ENCODE measurements around the gene ONECUT1. TPM values are rescaled to one million over a fixed set of nuclear protein-coding genes. Genes with fewer than 3 reads are reported as not detected.

ONECUT1 gene
- total and polyA plus RNA-seq, 2 of the 8 experiments (the other 6 are each of a cell fraction or from before 2014, with no cell fraction given), result 0.65 to 6.4 TPM

- Histone ChIP-seq H4K8ac (ENCODE audit: extremely low read depth, insufficient read depth, low read length) (no peak overlapping the region), H3K4me3 (ENCODE audit: extremely low read depth in 1 of 4, insufficient read depth in 2 of 4, low read depth in 3 of 4, low read length in 4 of 4) (no peak overlapping the region), H2BK20ac (ENCODE audit: low read length) (no peak overlapping the region), H3K79me1 (ENCODE audit: low read depth, low read length) (no peaks in the 10 kb centered on the region), H3K27ac (ENCODE audit: low read depth, low read length) (no peak overlapping the region), H3K4me1 (replicated peaks in 1 of 4; ENCODE audit: control insufficient read depth in 3 of 4, insufficient read depth in 4 of 4, low read length in 3 of 4) (peaks cover 9 to 48% (median 21%) of the 10 kb centered on the region in 4 experiments), H3K79me2 (ENCODE audit: control insufficient read depth in 1 of 2, insufficient read depth in 2 of 2, low read length in 2 of 2) (no peaks in the 10 kb centered on the region), H3K4me2 (ENCODE audit: insufficient read depth in 1 of 2, low read depth in 2 of 2, low read length in 2 of 2) (peak overlapping the region in 1 of 2 experiments; percentile 66; a peak in 1 of 4 replicates), H2BK12ac (ENCODE audit: low read depth, low read length) (no peak overlapping the region), H3K23me2 (ENCODE audit: low read depth, low read length) (peaks cover 19% of the 10 kb centered on the region), H3K56ac (replicated peaks; ENCODE audit: insufficient read length, low read depth, low read length) (no peak overlapping the region), H2AK5ac (ENCODE audit: low read depth, low read length) (no peak overlapping the region), H3K18ac (ENCODE audit: extremely low read depth, low read length) (no peak overlapping the region), H3K23ac (ENCODE audit: insufficient read length) (no peak overlapping the region), H3K27me3 (replicated peaks in 1 of 4; ENCODE audit: control insufficient read depth in 3 of 4, extremely low read depth in 1 of 4, insufficient read depth in 3 of 4, low read length in 3 of 4) (peaks cover 35 to 57% (median 50%) of the 10 kb centered on the region in 4 experiments), H2BK120ac (replicated peaks; ENCODE audit: low read depth, low read length) (no peak overlapping the region), H2BK15ac (ENCODE audit: low read length) (no peak overlapping the region), H3K9ac (replicated peaks in 1 of 4; ENCODE audit: extremely low read depth in 1 of 4, low read depth in 3 of 4, low read length in 3 of 4) (no peak overlapping the region), H3K14ac (ENCODE audit: insufficient read length) (no peak overlapping the region), H3K4ac (replicated peaks; ENCODE audit: insufficient read length, low read depth, low read length) (no peak overlapping the region), H3K36me3 (ENCODE audit: control insufficient read depth in 2 of 4, insufficient read depth in 4 of 4, low read length in 3 of 4) (no peaks in the 10 kb centered on the region), H4K91ac (replicated peaks; ENCODE audit: insufficient read length, low read length) (no peak overlapping the region), H3K9me3 (ENCODE audit: insufficient read depth in 2 of 2, low read depth in 1 of 2, low read length in 1 of 2) (no peaks in the 10 kb centered on the region), H4K20me1 (replicated peaks in 1 of 2; ENCODE audit: control insufficient read depth in 1 of 2, insufficient read depth in 2 of 2, low read length in 2 of 2) (peaks cover 1 to 19% of the 10 kb centered on the region in 2 experiments), H2BK5ac (ENCODE audit: low read depth, low read length) (no peak overlapping the region), H4K5ac (ENCODE audit: insufficient read length, low read depth, low read length) (no peak overlapping the region), H2AFZ (ENCODE audit: low read length) (no peak overlapping the region)
- no peak for FAIRE-seq
- ChIA-PET CTCF (ENCODE audit: partially characterized antibody) (interaction anchor here (0.7 to 10.9 kb wide), 17 partner anchors 10 to 805 kb away, joined by 3 to 182 read pairs (median 3); no protein-coding TSS in a partner anchor), POLR2A (ENCODE audit: partially characterized antibody) (interaction anchor here (2.3 to 12.7 kb wide), 2 partner anchors 10 to 18 kb away, joined by 6 to 225 read pairs; no protein-coding TSS in a partner anchor)
- 89% methylated on average over 1 of the region's 1 CpG; no CpG with 5 or more reads in 1 of the 2 experiments for WGBS, 2 experiments (ENCODE audit: extremely low coverage in 1 of 2, insufficient coverage in 1 of 2, insufficient read length in 1 of 2, insufficient replicate concordance in 2 of 2, low coverage in 1 of 2, low lambda C conversion rate in 2 of 2, missing lambda C conversion rate in 1 of 2)
- no peak for TF ChIP-seq KDM4A (IDR thresholded peaks at IDR 0.05; ENCODE audit: low read depth, low read length, severe bottlenecking)
- no peak for TF ChIP-seq MAX (IDR thresholded peaks at IDR 0.05)
- no peak for TF ChIP-seq TCF12 (IDR thresholded peaks at IDR 0.05; ENCODE audit: low read depth, low read length)
- TF ChIP-seq CHD1 (IDR thresholded peaks at IDR 0.05; ENCODE audit: low read depth, low read length), result no peak
- TF ChIP-seq RFX5 (IDR thresholded peaks at IDR 0.05; ENCODE audit: borderline replicate concordance, low read depth, low read length), result no peak
- no peak for TF ChIP-seq JUN (IDR thresholded peaks at IDR 0.05; ENCODE audit: low read depth, low read length)
- TF ChIP-seq GTF2F1 (IDR thresholded peaks at IDR 0.05; ENCODE audit: borderline replicate concordance, low read depth, low read length), result no peak
- no peak for TF ChIP-seq SP2 (IDR thresholded peaks at IDR 0.05; ENCODE audit: low read length)
- TF ChIP-seq NRF1 (IDR thresholded peaks at IDR 0.05; ENCODE audit: low read depth, low read length), result no peak
- no peak for TF ChIP-seq EGR1 (IDR thresholded peaks at IDR 0.05; ENCODE audit: borderline replicate concordance, low read depth, low read length)
- TF ChIP-seq CBX5 (IDR thresholded peaks at IDR 0.05; ENCODE audit: low read depth, low read length), result no peak
- TF ChIP-seq SIN3A (conservative IDR thresholded peaks at IDR 0.05 in 1 of 2, IDR thresholded peaks at IDR 0.05 in 1 of 2; ENCODE audit: low read depth in 1 of 2, low read length in 2 of 2), result no peak
- no peak for TF ChIP-seq BRCA1 (IDR thresholded peaks at IDR 0.05; ENCODE audit: low read depth, low read length)
- no peak for TF ChIP-seq EZH2 (IDR thresholded peaks at IDR 0.05; ENCODE audit: low read depth, low read length, severe bottlenecking)
- no peak for DNase-seq (ENCODE audit: low read depth in 1 of 2, low spot score in 2 of 2)
These were observed 7.6 kb downstream of the ONECUT1 start for GRCh38 chr15:52782514-52782913.
